Cardiac muscle cell (in vitro differentiated cells and primary cell): ENCODE results near the gene LMOD1. TPM values are rescaled to one million over a fixed set of nuclear protein-coding genes. Genes with fewer than 3 reads are reported as not detected.

Experiments
- DNase-seq, 2 donors: peaks; one replicate each; pipeline versions ENCODE4 v3.0.0 to v3.0.0-alpha.2; 2010 to 2017; ENCODE audit warnings: low read depth in 1 of 2, low spot score in 1 of 2
- H3K27ac ChIP-seq: fragments of 200-600 bp; sonication (generic); 2 replicates; pipeline ENCODE4 v1.5.1; 2016
- H3K27me3 ChIP-seq: fragments of 200-600 bp; sonication (generic); 2 replicates; pipeline ENCODE4 v1.6.0; 2016; ENCODE audit warnings: control low read depth
- H3K36me3 ChIP-seq: fragments of 200-600 bp; sonication (generic); 2 replicates; pipeline ENCODE4 v1.5.1; 2016; ENCODE audit warnings: control low read depth
- H3K4me1 ChIP-seq: fragments of 200-600 bp; sonication (generic); 2 replicates; pipeline ENCODE4 v1.8.1; 2017; ENCODE audit warnings: low read depth, mild to moderate bottlenecking, mixed run types
- H3K4me3 ChIP-seq: fragments of 200-600 bp; sonication (generic); 2 replicates; pipeline ENCODE4 v1.5.1; 2016; ENCODE audit warnings: mild to moderate bottlenecking
- H3K9me3 ChIP-seq: fragments of 200-600 bp; sonication (generic); 2 replicates; pipeline ENCODE4 v1.5.1; 2017; ENCODE audit warnings: low read depth, mild to moderate bottlenecking, control low read depth
- polyA plus RNA-seq: library from polyadenylated mRNA; unstranded; fragments of >200 nt; fragmentation: Nextera tagmentation; extraction: Ambion mirVana; gene quantifications from 2 replicates; pipeline ENCODE4 v1.2.1, GENCODE V29; 2016
- total RNA-seq: library from RNA; depleted of rRNA; stranded (reverse); fragments of >200 nt; gene quantifications from 2 replicates; pipeline ENCODE4 v1.2.3, GENCODE V29; 2016
- TF ChIP-seq, protein P1 (sequence below): IDR thresholded peaks from 2 replicates; pipeline ENCODE4 v1.5.1; 2012; ENCODE audit warnings: low read depth, mild to moderate bottlenecking, low read length

LMOD1 gene
- total and polyA plus RNA-seq, 2 experiments from 2014 or later = 27.4 to 75.6 TPM

DNA sequence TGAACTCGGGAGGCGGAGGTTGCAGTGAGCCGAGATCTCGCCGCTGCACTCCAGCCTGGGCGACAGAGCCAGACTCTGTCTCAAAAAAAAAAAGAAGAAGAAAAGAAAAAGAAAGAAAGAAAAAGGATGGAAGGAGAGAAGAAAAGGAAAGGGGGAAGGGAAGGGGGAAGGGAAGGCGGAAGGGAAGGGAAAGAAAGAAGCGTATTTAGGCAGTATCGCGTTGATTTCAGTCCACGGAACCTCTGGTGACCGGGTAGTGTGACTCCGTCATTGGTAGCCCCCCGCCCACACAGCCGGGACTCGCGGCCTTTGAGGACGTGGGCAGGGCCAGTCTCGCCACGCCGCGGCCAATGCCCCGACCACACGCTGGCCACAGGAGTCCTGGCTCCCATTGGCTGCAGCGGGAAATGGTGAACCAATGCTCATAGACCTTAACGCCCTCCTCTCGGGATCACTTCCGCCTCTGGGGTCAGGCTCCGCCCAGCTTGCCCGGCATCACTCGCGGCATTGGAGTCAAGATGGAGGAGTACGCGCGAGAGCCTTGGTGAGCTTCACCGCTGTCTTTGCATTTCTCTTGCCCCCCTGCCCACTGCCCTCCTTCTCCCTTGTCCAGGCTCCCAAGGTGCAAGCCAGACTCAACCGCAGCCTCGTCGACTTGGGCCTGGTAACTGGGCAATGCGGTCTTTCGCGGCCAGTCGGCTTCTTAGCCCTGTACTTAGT, 8.8 kb upstream of the LMOD1 start, which contains the start of gene TIMM17A:
TIMM17A (plus strand) TSS at position 495 of the 720 bp plus-strand sequence; CDS start at position 519, 24 bp downstream.
- Histone ChIP-seq H3K4me1 (peaks cover 7% of the 10 kb centered on the region), H3K27me3 (no peaks in the 10 kb centered on the region), H3K4me3 (peak within 1 kb of the TSS; percentile 93), H3K27ac (peak within 1 kb of the TSS; percentile 92), H3K9me3 (no peaks in the 10 kb centered on the region), H3K36me3 (peaks cover 18% of the 10 kb centered on the region)
- TF ChIP-seq, protein P1, sequence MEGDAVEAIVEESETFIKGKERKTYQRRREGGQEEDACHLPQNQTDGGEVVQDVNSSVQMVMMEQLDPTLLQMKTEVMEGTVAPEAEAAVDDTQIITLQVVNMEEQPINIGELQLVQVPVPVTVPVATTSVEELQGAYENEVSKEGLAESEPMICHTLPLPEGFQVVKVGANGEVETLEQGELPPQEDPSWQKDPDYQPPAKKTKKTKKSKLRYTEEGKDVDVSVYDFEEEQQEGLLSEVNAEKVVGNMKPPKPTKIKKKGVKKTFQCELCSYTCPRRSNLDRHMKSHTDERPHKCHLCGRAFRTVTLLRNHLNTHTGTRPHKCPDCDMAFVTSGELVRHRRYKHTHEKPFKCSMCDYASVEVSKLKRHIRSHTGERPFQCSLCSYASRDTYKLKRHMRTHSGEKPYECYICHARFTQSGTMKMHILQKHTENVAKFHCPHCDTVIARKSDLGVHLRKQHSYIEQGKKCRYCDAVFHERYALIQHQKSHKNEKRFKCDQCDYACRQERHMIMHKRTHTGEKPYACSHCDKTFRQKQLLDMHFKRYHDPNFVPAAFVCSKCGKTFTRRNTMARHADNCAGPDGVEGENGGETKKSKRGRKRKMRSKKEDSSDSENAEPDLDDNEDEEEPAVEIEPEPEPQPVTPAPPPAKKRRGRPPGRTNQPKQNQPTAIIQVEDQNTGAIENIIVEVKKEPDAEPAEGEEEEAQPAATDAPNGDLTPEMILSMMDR = no peak
- peak; percentile 99 for DNase-seq

DNA sequence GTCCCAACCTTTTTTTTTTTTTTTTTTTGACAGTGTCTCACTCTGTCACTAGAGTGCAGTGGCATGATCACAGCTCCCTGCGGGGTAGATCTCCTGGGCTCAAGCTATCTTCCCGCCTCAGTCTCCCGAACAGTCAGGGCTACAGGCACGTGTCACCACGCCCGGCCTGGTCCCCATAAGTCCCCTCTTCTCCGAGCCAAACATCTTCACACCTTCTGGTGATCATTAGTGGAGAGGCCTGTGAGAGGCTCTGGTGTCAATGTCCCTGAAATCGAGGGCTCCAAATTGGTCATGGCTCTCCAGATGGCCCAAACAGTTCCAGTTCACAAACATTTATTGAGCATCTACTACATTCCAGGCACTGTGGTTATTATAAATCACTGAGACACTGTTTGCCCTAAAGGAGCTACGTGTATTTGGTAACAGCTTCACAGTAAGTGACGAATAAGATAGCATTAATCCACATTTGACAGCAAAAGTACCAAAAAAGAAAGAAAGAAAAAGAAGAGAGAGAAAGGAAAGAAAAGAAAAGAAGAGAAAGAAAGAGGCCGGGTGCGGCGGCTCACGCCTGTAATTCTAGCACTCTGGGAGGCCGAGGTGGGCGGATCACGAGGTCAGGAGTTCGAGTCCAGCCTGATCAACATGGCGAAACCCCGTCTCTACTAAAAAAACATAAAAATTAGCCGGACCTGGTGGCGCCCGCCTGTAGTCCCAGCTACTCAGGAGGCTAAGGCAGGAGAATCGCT, 8.1 kb upstream of the LMOD1 start:
- no peak for DNase-seq
- Histone ChIP-seq H3K9me3 (no peaks in the 10 kb centered on the region), H3K4me3 (peak overlapping the region; percentile 93), H3K27me3 (no peaks in the 10 kb centered on the region), H3K4me1 (peaks cover 7% of the 10 kb centered on the region), H3K36me3 (peaks cover 18% of the 10 kb centered on the region), H3K27ac (peak overlapping the region; percentile 84)
- TF ChIP-seq, protein P1 = no peak

DNA sequence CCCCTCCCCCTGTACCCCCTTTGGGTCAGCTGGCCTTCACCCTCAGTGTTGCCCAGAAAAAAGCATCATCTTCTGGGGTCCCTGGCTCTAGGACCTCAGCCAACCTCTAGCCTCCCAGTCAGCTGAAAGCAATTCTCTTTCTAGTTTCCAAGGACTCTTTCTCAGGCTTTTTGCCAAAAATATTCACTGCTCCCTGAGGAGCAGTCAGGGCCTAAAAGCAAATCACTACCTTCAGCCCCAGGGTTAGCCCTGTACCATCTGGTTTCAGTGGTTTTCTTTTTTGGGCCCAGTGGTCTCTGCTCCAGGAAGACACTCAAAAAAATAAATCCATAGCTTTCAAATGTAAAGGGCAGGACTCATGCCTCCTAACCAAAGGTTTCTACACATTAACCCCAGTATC, 3.1 kb upstream of the LMOD1 start:
- Histone ChIP-seq H3K36me3 (peaks cover 3% of the 10 kb centered on the region), H3K27me3 (no peaks in the 10 kb centered on the region), H3K4me3 (no peak overlapping the region), H3K27ac (no peak overlapping the region), H3K4me1 (peaks cover 19% of the 10 kb centered on the region), H3K9me3 (no peaks in the 10 kb centered on the region)
- TF ChIP-seq, protein P1 = no peak
- DNase-seq = no peak

DNA sequence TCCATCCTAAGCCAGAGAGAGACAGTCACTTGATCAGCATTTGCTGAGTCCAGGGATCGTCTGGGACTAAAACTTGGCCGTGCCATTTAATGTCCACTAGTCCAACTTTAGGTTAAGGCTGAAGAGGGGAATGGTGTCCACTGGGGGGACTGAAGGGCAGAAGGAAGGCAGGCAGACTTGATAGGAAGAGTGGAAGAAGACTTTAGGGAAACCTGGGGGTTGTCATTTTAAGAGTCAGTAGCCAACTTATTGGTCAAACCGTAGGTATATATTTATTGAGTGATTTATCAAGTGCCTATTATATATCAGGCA, 1.3 kb upstream of the LMOD1 start:
- Histone ChIP-seq H3K27ac (peak overlapping the region; percentile 100), H3K9me3 (no peaks in the 10 kb centered on the region), H3K27me3 (no peaks in the 10 kb centered on the region), H3K4me1 (peaks cover 36% of the 10 kb centered on the region), H3K4me3 (no peak overlapping the region), H3K36me3 (peaks cover 3% of the 10 kb centered on the region)
- no peak for DNase-seq
- TF ChIP-seq, protein P1 = no peak

DNA sequence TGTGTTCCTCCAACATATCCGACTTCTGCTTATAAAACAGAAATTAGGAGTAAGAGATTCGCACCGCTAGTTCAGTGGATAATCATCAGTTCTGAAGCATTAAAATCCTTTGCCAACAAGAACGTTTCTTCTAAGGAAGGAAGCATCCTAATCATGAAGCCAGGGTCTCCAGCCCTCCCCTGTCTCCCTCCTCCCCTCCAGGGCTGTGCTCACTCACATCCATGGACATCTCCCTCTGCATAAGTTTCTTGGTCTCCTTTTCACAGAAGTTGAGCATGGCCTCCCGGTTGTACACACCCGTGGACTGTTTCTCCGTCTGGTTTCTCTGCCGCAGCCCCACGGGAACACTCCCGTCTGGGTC, 505 bp downstream of the LMOD1 start:
- no peak for DNase-seq
- peak overlapping the region; percentile 56 for H3K4me3 ChIP-seq
- H3K27ac ChIP-seq = peak overlapping the region; percentile 100
- TF ChIP-seq, protein P1 = no peak
- H3K36me3 ChIP-seq = peaks cover 3% of the 10 kb centered on the region
- no peaks in the 10 kb centered on the region for H3K27me3 ChIP-seq
- no peaks in the 10 kb centered on the region for H3K9me3 ChIP-seq
- H3K4me1 ChIP-seq = peaks cover 51% of the 10 kb centered on the region
